ENCODE data around the gene ATP5IF1.

ATP5IF1 gene

DNA sequence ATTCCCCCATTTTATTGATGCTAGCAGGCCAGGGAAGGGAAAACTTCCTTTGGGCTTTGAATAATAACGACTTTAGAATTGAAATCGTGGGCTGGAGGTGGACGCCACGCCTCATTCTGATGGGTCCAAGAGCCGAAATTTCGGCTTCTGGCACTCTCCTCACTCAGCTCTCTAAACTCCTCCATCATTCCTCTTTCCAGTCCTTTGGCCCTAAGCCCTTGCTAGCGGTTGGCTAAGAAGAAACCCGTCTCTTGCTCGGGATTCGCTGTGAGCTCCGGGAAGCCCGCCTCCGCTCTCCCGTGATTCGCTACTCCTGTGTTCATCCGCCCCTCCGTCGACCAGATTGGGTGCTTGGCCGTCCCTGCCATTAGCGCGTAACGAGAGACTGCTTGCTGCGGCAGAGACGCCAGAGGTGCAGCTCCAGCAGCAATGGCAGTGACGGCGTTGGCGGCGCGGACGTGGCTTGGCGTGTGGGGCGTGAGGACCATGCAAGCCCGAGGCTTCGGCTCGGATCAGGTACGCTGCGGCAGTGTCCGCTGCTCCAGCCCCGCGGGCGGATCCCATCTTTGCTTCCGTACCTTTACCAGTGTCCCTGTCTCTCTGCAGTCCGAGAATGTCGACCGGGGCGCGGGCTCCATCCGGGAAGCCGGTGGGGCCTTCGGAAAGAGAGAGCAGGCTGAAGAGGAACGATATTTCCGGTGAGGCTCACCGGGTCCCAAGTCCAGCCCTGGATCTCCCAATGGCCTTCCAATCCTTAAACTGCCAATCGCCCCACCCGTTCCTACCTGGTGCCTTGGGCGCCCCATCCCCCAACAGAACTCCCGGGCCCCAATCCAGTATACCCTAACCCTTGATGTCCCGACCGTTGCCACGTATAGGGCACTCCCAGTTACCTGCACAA, at the start of gene ATP5IF1:
Gene ATP5IF1 (plus strand): TSS at position 370 of the 901 bp plus-strand sequence. CDS start 60 bp downstream, at position 430.
- no peak for TF ChIP-seq CTCF (IDR thresholded peaks at IDR 0.05; ENCODE audit: low read depth, low read length, missing control alignments)

GRCh38 chr1:28190337-28190979, 45.5 kb upstream of the ATP5IF1 start:
- no peak for DNase-seq (ENCODE audit: extremely low read depth, low read depth)
- no peak for TF ChIP-seq CTCF (IDR thresholded peaks at IDR 0.05; ENCODE audit: low read depth, low read length, missing control alignments)
- H3K4me3 ChIP-seq (replicated peaks; ENCODE audit: low read depth, low read length): no peak overlapping the region

More for the DNA sequence above, at the start of gene ATP5IF1:
- peak; percentile 93 for DNase-seq (ENCODE audit: extremely low read depth, low read depth)
- H3K4me3 ChIP-seq (replicated peaks; ENCODE audit: low read depth, low read length): peak within 1 kb of the TSS; percentile 78

DNA sequence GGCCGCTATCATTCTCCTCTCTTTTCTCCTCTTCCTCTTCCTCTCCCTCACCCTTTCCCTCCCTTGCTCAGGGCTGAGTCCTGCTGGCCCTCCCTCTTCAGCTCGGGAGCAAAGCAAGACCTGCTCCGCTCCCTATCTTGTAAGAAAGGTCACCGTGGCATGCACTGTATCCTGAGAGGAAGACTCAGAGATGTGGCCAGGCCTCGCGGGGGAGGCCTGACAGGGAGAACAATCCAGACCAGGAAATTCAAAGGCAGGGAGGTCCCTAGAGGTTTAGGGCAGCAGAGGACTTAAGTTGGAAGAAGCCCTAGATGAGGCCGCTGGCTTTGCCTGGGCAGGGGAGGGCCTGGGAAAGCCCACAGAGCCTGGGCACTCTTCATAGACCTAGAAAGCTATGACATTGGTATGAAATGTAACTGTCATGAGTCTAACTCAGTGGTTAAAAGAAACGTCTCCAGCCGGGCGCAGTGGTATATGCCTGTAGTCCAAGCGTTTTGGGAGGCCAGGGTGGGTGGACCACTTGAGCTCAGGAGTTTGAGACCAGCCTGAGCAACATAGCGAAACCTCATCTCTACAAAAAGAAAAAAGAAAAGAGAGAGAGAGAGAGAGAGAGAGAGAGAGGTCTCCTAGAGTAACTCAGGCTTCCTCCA, 44.8 kb upstream of the ATP5IF1 start:
- no peak overlapping the region for H3K4me3 ChIP-seq (replicated peaks; ENCODE audit: low read depth, low read length)
- no peak for DNase-seq (ENCODE audit: extremely low read depth, low read depth)
- TF ChIP-seq CTCF (IDR thresholded peaks at IDR 0.05; ENCODE audit: low read depth, low read length, missing control alignments): no peak

GRCh38 chr1:28193701-28194161, 42.2 kb upstream of the ATP5IF1 start:
- TF ChIP-seq CTCF (IDR thresholded peaks at IDR 0.05; ENCODE audit: low read depth, low read length, missing control alignments): no peak
- no peak for DNase-seq (ENCODE audit: extremely low read depth, low read depth)
- no peak overlapping the region for H3K4me3 ChIP-seq (replicated peaks; ENCODE audit: low read depth, low read length)

- no peak for TF ChIP-seq CTCF (IDR thresholded peaks at IDR 0.05; ENCODE audit: low read depth, low read length, missing control alignments)
These were observed 41.4 kb upstream of the ATP5IF1 start for GRCh38 chr1:28194326-28195035.

GRCh38 chr1:28195780-28196179, 40.1 kb upstream of the ATP5IF1 start:
- TF ChIP-seq CTCF (IDR thresholded peaks at IDR 0.05; ENCODE audit: low read depth, low read length, missing control alignments): no peak
- no peak for DNase-seq (ENCODE audit: extremely low read depth, low read depth)

More at GRCh38 chr1:28194326-28195035, 41.4 kb upstream of the ATP5IF1 start:
- no peak for DNase-seq (ENCODE audit: extremely low read depth, low read depth)
- no peak overlapping the region for H3K4me3 ChIP-seq (replicated peaks; ENCODE audit: low read depth, low read length)

More at GRCh38 chr1:28195780-28196179, 40.1 kb upstream of the ATP5IF1 start:
- H3K4me3 ChIP-seq (replicated peaks; ENCODE audit: low read depth, low read length): no peak overlapping the region

Data from HFF-Myc (cell line).